HG03354 (cell line): ENCODE data around the gene POLR2F.

Source experiments
- ATAC-seq: cut with Tn5 transposase; IDR thresholded peaks from one replicate; pipeline ENCODE4 v1.9.1; 2021; ENCODE audit warnings: mild to moderate bottlenecking; ENCODE audit not compliant: unreplicated experiment, poor library complexity, severe bottlenecking

The POLR2F gene

DNA sequence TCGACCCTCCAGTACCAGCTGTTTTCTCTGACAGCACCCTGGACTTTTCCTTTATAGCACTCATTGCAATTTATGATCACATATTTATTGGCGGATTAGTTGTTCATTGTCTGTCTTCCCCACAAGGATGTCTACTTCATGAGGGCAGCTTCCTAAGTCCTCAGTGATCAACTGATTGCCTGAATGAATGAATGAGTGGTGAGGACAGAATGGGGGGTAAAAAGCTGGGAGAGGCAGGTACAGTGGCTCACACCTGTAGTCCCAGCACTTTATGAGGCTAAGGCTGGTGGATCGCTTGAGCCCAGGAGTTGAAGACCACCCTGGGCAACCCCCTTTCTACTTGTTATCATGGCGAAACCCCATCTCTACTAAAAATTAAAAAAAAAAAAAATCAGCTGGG is 42.0 kb downstream of the POLR2F start:
- ATAC-seq = no peak

DNA sequence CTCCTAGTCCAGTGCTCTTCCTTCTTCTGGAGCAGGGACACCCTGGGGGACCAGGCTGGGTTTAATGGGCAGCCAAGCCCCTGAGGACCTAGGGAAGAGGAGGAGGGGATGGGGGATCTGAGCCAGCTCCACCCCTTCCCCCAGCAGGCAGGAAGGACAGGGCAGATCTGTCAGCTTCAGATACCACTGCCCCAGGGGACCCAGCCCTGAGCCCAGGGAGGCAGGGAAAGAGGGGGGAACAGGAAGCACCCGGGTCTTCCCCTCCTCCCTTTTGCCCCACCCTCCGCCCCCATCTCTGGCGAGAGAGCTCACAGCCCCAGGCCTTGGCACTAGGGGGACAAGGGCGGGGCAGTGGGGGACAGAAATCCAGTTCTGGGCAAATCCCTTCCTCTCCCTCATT is 42.6 kb downstream of the POLR2F start:
- ATAC-seq = no peak

- no peak for ATAC-seq
Observed at GRCh38 chr22:37996515-37997246, 43.2 kb downstream of the POLR2F start.

GRCh38 chr22:37998543-37998942 is 45.0 kb downstream of the POLR2F start:
- ATAC-seq = no peak

- no peak for ATAC-seq
Observed at GRCh38 chr22:37999236-37999635, 45.7 kb downstream of the POLR2F start.

- ATAC-seq = no peak
Observed at GRCh38 chr22:37999640-38000272, 46.3 kb downstream of the POLR2F start.

DNA sequence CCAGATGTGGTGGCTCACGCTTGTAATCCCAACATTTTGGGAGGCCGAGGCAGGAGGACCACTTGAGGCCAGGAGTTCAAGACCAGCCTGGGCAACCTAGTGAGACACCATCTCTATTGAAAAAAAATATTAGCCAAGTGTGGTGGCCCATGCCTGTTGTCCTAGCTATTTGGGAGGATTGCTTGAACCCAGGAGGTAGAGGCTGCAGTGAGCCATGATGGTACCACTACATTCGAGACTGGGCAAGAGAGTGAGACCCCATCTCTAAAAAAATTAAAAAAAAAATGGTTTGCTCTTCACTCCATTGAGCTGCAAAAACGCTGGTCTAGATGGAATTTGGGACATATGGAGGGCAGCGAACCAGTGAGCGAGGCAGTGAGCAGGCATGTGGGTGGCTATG is 52.4 kb downstream of the POLR2F start:
- ATAC-seq = no peak

DNA sequence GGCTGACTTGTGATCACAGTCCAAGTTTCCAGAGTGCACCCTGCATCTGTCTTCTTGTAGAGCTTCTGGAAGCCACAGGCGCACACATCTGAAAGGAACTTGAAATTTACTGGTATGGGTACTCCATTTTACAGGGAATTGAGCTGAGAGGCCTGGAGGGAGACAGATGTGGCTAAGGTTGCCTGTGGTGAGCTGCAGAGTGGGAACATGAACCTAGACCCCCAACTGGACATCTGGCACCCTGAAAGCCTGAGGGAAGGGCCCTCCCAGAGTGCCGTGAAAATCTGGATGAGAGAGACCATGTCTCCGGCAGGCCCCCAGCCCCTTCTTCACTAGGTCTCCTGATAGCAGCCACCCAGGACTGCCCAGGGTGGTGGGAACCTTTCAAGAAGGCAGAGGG is 53.4 kb downstream of the POLR2F start:
- ATAC-seq = no peak

- ATAC-seq = no peak
Observed at GRCh38 chr22:38007330-38007902, 53.9 kb downstream of the POLR2F start.

DNA sequence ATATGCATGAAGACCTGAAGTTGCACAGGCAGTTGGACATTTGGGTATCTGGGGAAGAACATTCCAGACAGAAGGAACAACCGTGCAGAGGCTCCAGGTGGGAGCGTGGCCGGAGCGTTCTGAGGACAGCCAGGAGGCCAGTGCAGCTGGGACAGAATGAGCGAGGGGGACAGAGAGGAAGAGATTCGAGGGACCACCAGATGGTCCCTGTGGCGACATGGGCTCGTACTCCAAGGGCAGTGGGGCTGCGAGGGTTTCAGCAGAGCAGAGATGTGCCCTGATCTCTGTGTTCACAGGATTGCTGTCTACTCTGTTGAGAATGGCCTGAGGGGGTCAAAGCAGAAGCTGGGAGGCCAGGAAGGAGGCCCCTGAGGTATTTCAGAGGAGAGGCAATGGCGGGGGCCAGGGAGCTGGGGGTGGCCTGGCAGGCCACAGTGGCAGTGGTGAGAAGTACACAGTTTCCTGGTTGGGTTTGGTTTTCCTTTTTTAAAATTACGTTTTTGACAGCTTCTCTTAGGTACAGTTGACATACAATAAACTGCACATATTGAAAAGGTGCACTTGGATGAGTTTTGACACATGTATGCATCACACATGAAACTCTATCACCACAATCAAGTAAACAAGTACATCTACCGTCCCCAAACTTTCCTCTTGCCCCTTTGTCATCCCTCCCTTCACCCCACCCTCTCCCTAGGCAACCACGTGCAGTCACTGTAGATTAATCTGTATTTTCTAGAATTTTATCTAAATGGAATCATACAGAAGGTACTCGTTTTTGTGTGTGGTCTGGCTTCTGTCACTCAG is 55.7 kb downstream of the POLR2F start:
- ATAC-seq = no peak

DNA sequence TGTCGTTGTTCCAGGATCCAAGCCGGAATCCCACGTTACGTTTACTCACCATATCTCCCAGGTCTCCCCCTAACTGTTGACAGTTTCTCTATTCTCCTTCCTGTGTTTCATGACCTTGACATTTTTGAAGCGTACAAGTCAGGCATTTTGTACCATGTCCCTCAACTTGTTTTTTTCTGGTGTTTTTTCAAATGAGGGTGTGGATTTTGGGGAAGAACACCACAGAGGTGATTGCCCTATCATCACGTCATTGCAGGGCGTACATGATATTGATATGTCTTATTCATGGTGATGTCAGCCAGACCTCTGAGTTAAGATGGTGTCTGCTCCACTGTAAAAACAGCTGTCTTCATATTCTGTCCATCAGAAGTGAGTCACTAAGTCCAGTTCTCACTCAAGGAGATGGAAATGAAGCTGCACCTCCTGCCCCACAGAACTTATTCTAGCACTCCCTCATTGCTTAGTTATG is 59.1 kb downstream of the POLR2F start:
- no peak for ATAC-seq

- ATAC-seq = no peak
Observed at GRCh38 chr22:38014083-38014482, 60.6 kb downstream of the POLR2F start.

DNA sequence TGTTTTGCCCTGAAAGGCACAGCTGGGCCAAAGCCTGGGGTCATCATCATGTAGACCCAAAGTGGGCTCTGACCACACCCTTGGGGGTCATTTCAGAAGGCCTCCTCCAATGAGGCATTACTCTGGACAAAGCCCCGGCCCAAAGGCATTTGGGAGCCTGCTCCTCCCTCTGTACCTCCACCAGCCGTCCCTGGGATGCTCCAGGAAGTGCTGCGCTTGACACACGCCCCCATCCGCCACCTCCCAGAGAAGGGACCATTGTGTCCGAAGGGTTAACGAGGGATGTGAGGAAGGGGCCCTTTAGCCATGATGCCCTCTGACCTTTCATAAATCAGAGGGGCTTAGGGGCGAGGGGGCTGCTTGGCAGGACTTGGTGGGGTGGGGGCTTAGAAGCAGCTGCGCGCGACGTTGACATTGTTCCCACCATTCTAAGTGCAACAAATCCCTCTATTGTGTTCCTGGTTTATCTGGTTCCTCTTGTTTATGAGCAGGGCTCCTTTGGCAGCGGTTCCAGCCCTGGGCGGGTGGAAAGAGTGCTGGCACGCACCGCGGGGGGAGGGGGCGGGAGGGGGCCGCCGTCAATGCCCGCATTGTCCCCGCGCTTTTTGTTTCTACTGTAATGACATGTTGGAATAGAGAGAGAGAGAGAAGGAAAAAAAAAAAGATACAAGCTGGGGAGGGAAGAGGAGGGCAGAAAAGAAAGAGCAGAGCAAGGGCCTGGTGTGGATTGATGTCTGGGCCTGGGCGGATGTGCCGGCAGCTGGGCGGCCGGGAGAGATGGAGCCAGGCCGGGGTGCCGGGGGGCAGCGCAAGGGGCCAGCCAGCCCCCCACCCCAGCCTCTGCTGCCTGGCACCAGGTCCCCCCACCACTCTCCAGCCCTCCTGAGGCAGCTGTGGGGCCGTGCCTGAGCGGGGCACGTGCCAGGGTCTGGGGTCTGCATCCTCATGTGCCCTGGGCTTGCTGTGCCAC is 63.0 kb downstream of the POLR2F start:
- ATAC-seq = no peak

DNA sequence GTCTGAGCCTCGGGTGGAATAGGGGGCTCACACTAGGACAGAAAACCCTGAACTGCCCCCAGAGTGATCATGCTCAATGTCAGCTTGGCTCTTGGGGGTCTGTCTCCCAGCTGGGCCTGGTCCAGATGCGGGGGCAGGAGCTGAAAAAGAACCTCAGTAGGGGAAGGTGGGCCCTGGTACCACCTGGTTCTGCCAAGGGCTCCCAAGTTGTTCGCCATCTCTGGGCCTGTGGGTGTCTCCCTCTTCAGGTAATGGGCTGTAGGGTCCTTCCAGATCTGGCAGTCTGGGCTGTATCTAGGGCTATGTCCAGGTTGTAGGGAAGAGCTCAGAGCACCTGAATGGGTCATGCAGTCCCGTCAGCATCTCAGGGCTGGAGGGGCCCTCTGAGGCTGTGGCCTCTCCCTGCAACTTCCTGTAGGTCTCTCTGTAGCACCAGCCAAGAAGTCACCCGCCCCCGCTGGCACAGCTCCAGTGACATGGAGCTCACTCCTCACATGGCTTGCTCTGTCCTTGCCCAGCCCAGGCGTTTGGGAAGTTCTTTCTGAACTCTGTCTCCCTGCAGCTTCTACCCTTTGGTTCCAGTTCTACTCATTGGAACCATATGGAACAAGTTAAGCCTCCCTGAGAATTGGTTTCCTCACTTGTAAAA is 63.9 kb downstream of the POLR2F start:
- no peak for ATAC-seq

DNA sequence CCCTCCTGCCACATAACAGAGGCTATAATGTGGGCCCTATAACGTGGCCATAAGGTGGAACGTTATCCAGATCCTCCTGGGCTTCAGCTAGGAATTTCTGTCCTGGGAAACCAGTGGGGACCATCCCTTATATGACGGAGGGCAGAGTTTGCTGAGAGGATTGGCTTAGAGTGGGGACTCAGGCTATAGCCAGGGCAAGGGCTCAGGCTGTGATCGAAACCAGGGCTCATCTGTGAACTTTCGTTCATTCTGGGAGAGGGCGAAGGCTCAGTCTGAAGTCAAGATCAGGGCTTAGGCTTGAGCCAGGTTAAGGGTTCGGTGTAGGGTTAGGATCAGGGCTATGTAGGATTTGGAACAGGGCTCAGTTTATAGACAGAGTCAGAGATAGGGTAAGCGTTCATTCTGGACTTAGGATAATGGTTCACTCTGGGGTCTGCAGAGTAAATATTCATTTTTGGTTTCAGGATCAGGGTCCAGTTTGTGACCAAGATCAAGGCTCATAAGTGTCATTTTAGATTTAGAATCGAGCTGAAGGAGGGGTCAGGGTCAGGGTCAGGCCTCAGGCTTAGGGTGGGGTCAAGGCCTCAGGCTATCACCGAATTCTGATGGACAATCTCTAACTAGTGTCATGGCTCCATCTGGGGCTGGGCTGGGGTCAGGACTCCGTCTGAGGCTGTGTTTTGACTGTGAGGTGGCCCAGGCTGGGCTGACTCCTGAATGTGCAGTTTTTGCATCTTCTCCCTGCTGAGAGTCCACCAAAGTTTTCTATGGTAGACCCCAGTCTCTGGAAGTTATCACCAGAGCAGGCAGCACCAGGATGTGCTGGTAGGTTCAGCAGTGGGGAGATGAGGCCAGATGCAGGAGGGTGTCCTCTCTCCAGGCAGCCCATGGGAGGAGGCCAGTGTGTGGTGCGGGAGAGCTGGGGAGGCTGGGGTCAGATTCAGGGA is 64.7 kb downstream of the POLR2F start:
- ATAC-seq = no peak
